Measurements from ENCODE around the gene EFS.
"Not testable (repeated sequence)": the region's sequence is repeated elsewhere in the genome, so short reads cannot be mapped to it uniquely, and the experiment has no call there.

Gene EFS

DNA sequence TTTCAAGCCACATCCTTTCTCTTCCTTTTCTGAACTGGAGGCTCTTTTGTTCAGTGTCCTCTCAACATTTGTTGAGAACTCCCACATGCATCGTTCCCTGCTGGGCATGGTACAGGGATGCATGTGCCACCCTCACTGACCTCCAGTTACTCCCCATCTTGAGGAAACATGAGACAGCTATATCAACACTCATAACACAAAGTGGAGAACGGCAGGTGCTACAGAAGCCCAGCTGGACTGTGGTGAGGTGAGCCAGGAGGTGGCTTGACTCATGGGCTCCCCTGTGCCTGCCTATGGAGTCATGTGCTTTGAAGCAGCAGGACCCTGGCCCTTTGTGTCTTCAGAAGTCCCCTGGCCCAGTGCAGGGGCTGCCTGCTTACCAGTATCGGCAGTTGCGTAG lies 33.4 kb upstream of the EFS start:
- no peak for DNase-seq

DNA sequence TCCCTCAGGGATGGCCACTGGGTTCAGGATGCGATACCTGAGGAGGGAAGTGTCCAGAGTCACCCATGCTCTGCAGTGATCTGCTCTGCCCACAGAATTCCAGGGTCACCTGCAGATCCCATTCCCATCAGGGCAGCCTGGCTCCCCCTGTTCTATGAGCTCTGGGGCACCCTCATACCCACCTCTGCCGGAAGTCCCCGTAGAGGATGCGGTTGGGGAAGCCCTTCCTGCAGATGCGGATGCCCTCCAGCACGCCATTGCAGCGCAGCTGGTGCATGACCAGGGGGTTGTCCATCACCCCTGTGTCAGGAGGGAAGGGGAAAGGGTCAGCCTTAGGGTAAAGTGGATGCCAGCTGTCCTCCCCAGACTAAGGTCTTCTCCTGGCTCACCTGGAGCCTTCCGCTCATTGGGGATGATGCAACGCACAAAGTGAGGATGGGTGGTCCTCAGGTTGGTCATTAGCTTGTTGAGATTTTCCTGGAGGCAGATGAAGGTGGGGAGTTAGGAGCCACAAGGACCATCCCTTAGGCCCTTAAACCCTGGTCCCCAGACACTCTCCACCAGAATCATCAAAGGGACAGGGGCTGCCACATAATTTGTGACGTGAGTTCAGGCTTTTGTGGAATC lies 31.9 kb upstream of the EFS start:
- no peak for DNase-seq

DNA sequence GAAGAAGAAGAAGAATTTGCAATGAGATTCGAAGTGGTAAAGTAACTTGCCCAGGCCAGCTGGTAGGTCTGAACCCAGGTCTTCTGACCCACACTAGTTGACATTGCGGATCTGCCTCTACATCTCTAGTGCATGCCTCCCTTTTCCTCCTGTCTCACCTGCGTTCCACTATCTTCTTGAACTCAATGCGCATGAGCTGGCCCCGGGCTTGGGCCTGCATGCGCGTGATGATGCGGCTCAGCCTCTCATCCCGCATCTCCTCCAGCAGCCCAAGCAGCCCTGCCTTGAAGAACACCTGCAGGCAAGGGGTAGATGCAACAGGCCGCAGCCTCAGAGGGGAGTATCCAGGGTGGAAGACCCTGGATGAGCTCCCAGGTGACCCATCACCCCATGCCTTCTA lies 31.2 kb upstream of the EFS start:
- DNase-seq, result no peak

DNA sequence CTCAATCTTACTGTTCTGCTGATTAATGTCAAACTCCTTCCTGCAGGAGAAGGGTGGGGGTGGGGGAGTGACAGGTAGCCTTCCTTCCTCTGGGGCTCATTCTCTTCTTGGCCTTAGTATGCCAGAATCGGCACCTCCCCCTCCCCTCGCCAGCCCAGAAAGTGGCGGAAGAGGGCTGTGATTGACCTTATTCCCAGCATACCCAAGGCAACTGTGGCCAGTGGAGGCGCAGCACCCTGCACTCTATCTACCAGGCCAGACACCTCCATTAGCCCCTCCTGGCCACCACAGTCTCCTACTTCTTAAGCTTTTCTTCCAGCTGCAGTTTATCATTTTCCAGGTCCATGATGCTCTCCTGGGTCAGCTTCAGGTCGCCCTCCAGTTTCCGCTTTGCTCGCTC lies 27.6 kb upstream of the EFS start:
- no peak for DNase-seq

DNA sequence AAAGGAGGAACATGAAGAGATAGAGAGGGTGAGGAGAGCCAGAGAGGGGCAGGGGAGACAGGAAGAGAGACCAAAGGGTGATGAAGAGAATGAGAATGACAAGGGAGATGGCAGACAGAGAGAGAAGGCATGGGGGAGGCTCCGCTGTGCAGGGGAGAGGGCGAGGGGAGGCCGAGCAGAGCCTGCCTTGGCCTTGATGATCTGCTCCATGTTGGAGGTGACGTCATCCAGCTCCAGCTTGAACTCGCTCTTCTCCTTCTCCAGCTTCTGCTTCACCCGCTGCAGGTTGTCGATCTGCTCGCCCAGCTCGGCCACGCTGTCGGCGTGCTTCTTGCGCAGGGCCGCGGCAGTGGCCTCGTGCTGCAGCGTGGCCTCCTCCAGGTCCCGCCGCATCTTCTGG lies 24.9 kb upstream of the EFS start:
- not testable (repeated sequence) for DNase-seq

DNA sequence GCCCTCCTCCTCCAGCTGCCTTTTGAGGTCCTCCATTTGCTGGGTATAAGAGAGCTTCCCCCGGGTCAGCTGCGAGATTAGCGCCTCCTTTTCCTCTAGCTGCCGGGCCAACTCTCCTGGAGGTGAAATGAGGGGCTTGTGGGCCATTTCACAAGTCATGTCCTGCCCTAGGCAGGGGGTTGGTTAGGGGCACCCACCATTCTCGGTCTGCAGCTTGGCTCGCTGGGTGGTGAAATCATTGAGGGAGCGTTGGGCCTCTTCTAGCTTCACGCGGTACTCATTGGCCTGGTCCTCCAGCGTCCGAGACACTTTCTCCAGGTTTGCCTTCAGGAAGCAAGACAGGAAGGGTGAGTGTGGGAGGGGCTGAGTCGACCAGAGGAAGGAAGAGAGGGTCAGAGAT lies 24.4 kb upstream of the EFS start:
- DNase-seq, result no peak

DNA sequence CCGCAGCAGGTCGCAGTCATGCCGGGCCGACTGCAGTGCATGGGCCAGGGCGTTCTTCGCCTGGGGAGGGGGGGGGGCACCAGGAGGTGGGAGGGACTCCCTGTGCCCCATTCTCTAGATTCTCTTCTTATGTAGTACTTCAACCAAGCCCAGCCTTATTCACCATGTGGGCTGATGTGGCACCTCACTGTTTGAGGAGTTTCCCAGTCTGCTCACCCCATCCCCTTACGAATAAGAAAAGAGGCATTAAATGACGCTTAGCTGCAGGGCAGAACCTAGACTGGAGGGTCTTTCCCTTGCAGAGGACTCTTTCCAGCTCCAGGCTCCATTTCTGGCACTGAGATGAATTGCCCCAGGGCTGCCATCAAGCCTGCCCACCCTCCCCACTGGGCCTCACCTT lies 24.0 kb upstream of the EFS start:
- DNase-seq, result no peak

GRCh38 chr14:23387916-23388882 lies 23.2 kb upstream of the EFS start:
- DNase-seq, result no peak

- no peak for DNase-seq
These were observed 22.0 kb upstream of the EFS start for GRCh38 chr14:23386999-23387398.

- DNase-seq, result not testable (repeated sequence)
These were observed 21.3 kb upstream of the EFS start for GRCh38 chr14:23386266-23386657.

GRCh38 chr14:23385642-23386265 lies 20.8 kb upstream of the EFS start:
- DNase-seq, result no peak

- DNase-seq, result no peak
These were observed 20.3 kb upstream of the EFS start for GRCh38 chr14:23385244-23385641.

- DNase-seq, result no peak
These were observed 19.6 kb upstream of the EFS start for GRCh38 chr14:23384364-23385080.

DNA sequence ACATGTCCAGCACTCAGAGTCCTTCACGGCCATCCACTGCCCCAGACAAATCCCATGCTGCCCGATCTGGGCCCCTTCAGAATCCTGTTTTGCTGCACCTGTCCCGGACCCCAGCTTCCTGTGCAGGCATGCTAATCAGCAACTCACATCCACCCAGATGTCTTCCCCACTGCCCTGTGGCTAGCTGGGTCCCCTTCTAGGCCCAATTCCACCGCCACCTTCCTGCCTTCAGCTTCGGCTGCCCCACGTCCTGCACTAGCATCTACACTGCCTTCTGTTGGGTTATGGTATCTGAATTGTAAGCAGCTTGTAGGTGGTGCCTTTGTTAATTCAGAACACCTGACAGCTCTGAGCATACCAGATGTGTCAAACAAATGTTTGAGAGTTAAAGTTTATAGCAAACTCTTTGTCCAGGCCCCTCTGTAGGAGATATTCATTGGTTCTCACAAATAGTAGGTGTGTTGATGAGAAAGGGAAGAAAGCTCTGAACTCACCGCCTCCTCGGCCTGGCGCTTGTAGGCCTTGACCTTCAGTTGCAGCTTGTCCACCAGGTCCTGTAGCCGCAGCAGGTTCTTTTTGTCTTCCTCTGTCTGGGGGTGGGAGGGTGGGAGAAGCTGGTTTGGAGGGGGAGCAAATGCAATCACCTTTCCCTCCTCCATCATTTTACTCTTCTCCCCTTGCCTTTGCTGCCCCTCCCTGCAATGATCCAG lies 17.9 kb upstream of the EFS start:
- DNase-seq, result no peak

GRCh38 chr14:23382276-23382675 lies 17.3 kb upstream of the EFS start:
- no peak for DNase-seq

DNA sequence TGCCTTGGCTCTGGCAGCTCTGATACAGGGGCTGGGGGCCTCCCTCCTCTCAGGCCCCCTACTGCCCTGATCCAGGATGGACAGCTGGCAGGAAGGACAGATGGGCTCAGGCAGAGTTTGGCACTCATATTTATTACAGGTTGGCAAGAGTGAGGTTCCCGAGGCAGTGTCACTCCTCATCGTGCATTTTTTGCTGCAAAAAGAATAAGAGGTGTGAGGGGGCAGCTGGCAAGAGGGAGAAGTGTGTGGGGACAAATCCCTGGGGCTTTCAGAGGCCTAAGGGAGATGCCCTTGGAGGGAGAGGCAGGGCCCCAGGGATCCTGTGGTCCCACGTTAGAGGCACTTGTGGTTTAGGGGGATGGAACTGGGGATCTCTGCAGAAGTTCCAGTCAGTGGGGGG lies 16.9 kb upstream of the EFS start:
- DNase-seq, result no peak

DNA sequence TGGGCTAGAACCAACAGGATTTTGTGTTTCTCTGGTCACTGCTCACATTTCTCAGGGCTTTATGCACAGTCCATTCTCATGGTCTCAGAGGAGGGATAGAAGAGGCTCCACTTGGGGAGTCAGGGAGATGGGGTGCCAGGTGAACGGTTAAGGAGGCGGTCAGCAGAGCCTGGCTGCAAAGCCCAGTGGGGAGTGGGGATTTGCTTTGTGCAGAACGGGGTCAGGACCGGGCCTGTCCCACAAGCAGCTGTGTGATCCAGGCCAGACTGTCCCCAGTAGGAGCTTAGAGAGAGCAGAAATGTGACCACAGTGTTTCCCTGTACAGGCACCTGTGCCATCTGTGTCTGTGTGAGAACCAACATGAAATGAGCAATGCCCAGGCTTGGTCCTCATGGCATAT lies 16.0 kb upstream of the EFS start:
- DNase-seq, result no peak

DNA sequence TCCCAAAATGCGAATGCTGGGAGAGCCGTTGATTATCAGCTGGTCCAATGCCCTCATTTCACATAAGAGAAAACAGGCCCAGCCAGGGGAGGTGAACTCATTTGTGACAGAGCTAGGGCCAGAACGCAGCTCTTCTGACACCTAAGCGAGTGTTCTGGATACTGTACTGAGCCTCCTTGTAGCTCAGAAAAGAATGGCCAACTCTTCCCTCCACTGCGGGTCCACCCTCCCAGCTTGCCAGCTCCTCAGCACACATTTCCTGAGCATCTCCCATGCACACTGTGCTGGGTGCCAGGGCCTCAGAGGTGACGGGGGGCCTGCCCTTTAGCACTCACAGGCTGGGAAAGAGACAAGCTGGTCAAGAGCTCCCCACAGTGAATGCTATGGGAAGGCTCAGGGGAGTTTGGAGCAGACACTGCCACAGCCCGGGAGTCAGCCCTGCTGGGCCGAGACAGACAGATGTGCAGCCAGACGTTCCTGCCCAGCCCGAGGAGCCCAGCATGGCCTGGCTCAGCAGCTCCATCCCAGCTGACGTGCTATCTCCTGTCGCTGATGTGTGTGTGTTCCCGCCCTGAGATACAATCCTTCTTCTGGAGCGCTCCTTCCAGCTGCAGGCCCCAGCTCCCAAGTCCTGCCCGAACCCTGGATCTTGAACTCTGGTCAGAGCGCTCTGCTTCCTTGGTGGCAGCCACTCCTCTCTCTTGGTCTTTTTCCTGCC lies 15.4 kb upstream of the EFS start:
- DNase-seq, result no peak

GRCh38 chr14:23379366-23380196 lies 14.6 kb upstream of the EFS start:
- no peak for DNase-seq

DNA sequence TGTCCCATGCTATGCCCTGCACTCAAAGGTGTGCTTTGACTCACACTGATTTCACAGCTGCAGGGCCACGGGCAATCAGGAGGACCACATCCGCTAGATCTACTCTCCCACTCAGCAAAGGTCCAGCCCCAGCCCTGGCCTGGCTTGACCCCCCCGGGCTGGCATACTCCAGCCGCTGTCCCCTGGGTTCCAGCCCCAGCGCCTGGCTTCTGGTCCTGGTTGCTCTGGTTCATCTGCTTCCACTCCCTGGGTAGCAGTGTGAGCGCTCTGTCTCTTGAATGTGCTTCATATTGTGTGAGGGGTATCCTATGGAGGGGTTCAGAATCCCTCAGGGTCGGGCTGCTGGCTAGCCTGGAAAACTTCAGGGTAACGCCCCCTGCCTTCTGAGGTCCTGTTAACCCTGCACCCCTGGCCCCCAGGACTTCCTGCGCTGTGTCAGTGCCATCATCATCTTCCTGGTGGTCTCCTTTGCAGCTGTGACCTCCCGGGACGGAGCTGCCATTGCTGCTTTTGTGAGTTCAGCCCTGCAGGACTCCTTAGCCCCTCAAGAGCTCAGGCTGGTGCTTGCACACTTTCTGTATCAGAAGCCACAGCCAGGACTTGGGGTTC lies 13.7 kb upstream of the EFS start:
- no peak for DNase-seq

Measured in NCI-H2227 treated with DMSO at 0.1 percent for 48 hours (cell line).